Lower leg skin (tissue), 4 donors: ENCODE results near the gene MAP3K5. TPM values are rescaled to one million over a fixed set of nuclear protein-coding genes. Genes with fewer than 3 reads are reported as not detected.
A peak's percentile ranks its signal among the peaks of the same experiment; 100 is the strongest.

ENCODE experiments used
- DNase-seq, 2 donors: peaks; one replicate each; pipeline ENCODE4 v3.0.0-alpha.2; 2019; ENCODE audit warnings: low spot score in 2 of 2
- H3K4me3 ChIP-seq: fragments of 200-600 bp; sonication (generic); 2 replicates; pipeline ENCODE4 v1.5.1; 2017; ENCODE audit warnings: mild to moderate bottlenecking, low read depth; ENCODE audit not compliant: poor library complexity, severe bottlenecking
- CTCF ChIP-seq, 3 donors: fragments of 450-650 bp; IDR thresholded peaks; one replicate each; pipeline ENCODE4 v1.5.1; 2016; ENCODE audit warnings: antibody characterized with exemption in 3 of 3, mild to moderate bottlenecking in 3 of 3, moderate library complexity in 2 of 3
- POLR2A ChIP-seq, 2 donors: fragments of 450-650 bp; IDR thresholded peaks; one replicate each; pipeline ENCODE4 v1.6.1; 2016 to 2017; ENCODE audit warnings: antibody characterized with exemption in 2 of 2, mild to moderate bottlenecking in 1 of 2, moderate library complexity in 1 of 2
- WGBS, 2 donors: methylation state at CpG; one replicate each; pipeline ENCODE4 v1.1.5; 2018; 5-methylcytosine and 5-hydroxymethylcytosine counted together
- intact Hi-C: fragments of 100-400 bp; cut with DNase I; formaldehyde crosslinking; loops from one replicate; pipeline ENCODE4 v1.15.0; 2023; ENCODE audit warnings: low total_unique reads
- total RNA-seq, 4 donors: library from RNA; depleted of rRNA; stranded (reverse); fragments of >200 nt; gene quantifications; one replicate each; pipeline ENCODE4 v1.1.0, GENCODE V29; 2016

MAP3K5 gene
- total RNA-seq, 4 donors from 2014 or later = 18.9 to 35.2 (median 27.0) TPM

GRCh38 chr6:136651982-136652381 lies 140.3 kb downstream of the MAP3K5 start:
- WGBS, 2 donors = 83 to 85% methylated on average over 2 of the region's 2 CpGs
- DNase-seq = no peak
- intact Hi-C loops = no loop called here
- TF ChIP-seq POLR2A (IDR thresholded peaks at IDR 0.05) (no peak), CTCF (IDR thresholded peaks at IDR 0.05) (no peak)
- no peak overlapping the region for H3K4me3 ChIP-seq

GRCh38 chr6:136647363-136647852 lies 144.9 kb downstream of the MAP3K5 start:
- no peak for DNase-seq
- 42 to 47% methylated on average over 9 of the region's 9 CpGs for WGBS, 2 donors
- TF ChIP-seq POLR2A (IDR thresholded peaks at IDR 0.05) (no peak), CTCF (IDR thresholded peaks at IDR 0.05) (no peak)
- intact Hi-C loops = no loop called here
- no peak overlapping the region for H3K4me3 ChIP-seq

- no peak for TF ChIP-seq POLR2A (IDR thresholded peaks at IDR 0.05)
- TF ChIP-seq CTCF (IDR thresholded peaks at IDR 0.05) = no peak
- WGBS, 2 donors = 22 to 28% methylated on average over 3 of the region's 3 CpGs
- DNase-seq = no peak
- intact Hi-C loops = no loop called here
- H3K4me3 ChIP-seq = no peak overlapping the region
Observed at GRCh38 chr6:136646377-136646776, 145.9 kb downstream of the MAP3K5 start.

GRCh38 chr6:136644597-136644952 lies 147.7 kb downstream of the MAP3K5 start:
- DNase-seq = no peak
- TF ChIP-seq POLR2A (IDR thresholded peaks at IDR 0.05) = no peak
- no peak for TF ChIP-seq CTCF (IDR thresholded peaks at IDR 0.05)
- H3K4me3 ChIP-seq = no peak overlapping the region
- intact Hi-C loops = loop anchor here (5.0 kb wide), 1 partner anchor 148 kb away; the partner anchor contains the start of gene MAP3K5
- WGBS, 2 donors = 84 to 90% methylated on average over 4 of the region's 4 CpGs

- intact Hi-C loops = loop anchor here (5.0 kb wide), 1 partner anchor 148 kb away; the partner anchor contains the start of gene MAP3K5
- TF ChIP-seq CTCF (IDR thresholded peaks at IDR 0.05) (no peak), POLR2A (IDR thresholded peaks at IDR 0.05) (no peak)
- WGBS, 2 donors = 6 to 10% methylated on average over 5 of the region's 5 CpGs
Observed at GRCh38 chr6:136643850-136644596, 148.3 kb downstream of the MAP3K5 start.

More at GRCh38 chr6:136643850-136644596, 148.3 kb downstream of the MAP3K5 start:
- DNase-seq = peak; percentile 88 to 96
- H3K4me3 ChIP-seq = no peak overlapping the region
